Chondrocyte (in vitro differentiated cells): ENCODE data around the gene AKAP10. TPM values are rescaled to one million over a fixed set of nuclear protein-coding genes. Genes with fewer than 3 reads are reported as not detected.
"Not testable (repeated sequence)": the region's sequence is repeated elsewhere in the genome, so short reads cannot be mapped to it uniquely, and the experiment has no call there.

ENCODE experiments used
- DNase-seq: peaks from one replicate; pipeline ENCODE4 v3.0.0; 2021; ENCODE audit warnings: mixed read lengths, low spot score
- H3K27ac Mint-ChIP-seq: one replicate; pipeline ENCODE4 v1.8.0; 2021; ENCODE audit warnings: mild to moderate bottlenecking, moderate library complexity, mixed read lengths; ENCODE audit not compliant: unreplicated experiment
- H3K27me3 Mint-ChIP-seq: 2 replicates; pipeline ENCODE4 v1.8.0; 2021; ENCODE audit warnings: low read depth, mixed read lengths
- H3K36me3 Mint-ChIP-seq: 2 replicates; pipeline ENCODE4 v1.8.0; 2021; ENCODE audit warnings: low read depth, mixed read lengths
- H3K4me1 Mint-ChIP-seq: 2 replicates; pipeline ENCODE4 v1.8.0; 2021; ENCODE audit warnings: low read depth, mild to moderate bottlenecking, mixed read lengths
- H3K4me3 Mint-ChIP-seq: one replicate; pipeline ENCODE4 v1.8.0; 2021; ENCODE audit warnings: mild to moderate bottlenecking, moderate library complexity, mixed read lengths; ENCODE audit not compliant: unreplicated experiment
- H3K9me3 Mint-ChIP-seq: 2 replicates; pipeline ENCODE4 v1.8.0; 2021; ENCODE audit warnings: low read depth, mixed read lengths
- total RNA-seq: library from RNA; stranded (reverse); gene quantifications from 3 replicates; pipeline ENCODE4 v1.2.1, GENCODE V29; 2021
- TF ChIP-seq, protein P1 (sequence below): fragments of 200-600 bp; sonication (generic); IDR thresholded peaks from 2 replicates; pipeline ENCODE4 v1.5.0; 2021; ENCODE audit warnings: antibody characterized with exemption, mild to moderate bottlenecking, moderate library complexity

Gene AKAP10
- total RNA-seq, 1 donor from 2014 or later, result 25.7 TPM

DNA sequence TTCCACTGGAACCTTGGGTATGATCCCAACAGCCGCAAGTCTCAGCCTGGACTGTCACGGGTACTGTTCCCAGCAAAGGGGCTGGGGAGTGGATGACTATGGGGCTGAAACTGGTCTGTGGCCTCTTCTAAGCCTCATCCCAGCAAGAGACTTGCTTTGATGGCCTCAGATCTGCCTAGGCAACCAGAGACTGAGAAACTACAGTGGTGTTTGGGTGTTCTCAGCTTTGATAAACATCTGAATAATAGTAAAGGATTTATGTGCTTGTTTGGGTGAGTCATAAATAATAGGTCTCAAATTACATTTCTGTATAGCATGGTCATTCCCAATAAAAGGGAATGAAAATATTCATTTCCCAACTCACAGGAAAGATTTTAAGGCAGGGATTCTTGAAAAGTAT lies 79.7 kb downstream of the AKAP10 start:
- H3K4me3 Mint-ChIP-seq, result no peak overlapping the region
- H3K9me3 Mint-ChIP-seq, result no peaks in the 10 kb centered on the region
- no peaks in the 10 kb centered on the region for H3K27me3 Mint-ChIP-seq
- H3K36me3 Mint-ChIP-seq, result peaks cover 6% of the 10 kb centered on the region
- no peak overlapping the region for H3K27ac Mint-ChIP-seq
- no peak for DNase-seq
- no peaks in the 10 kb centered on the region for H3K4me1 Mint-ChIP-seq
- TF ChIP-seq, protein P1, sequence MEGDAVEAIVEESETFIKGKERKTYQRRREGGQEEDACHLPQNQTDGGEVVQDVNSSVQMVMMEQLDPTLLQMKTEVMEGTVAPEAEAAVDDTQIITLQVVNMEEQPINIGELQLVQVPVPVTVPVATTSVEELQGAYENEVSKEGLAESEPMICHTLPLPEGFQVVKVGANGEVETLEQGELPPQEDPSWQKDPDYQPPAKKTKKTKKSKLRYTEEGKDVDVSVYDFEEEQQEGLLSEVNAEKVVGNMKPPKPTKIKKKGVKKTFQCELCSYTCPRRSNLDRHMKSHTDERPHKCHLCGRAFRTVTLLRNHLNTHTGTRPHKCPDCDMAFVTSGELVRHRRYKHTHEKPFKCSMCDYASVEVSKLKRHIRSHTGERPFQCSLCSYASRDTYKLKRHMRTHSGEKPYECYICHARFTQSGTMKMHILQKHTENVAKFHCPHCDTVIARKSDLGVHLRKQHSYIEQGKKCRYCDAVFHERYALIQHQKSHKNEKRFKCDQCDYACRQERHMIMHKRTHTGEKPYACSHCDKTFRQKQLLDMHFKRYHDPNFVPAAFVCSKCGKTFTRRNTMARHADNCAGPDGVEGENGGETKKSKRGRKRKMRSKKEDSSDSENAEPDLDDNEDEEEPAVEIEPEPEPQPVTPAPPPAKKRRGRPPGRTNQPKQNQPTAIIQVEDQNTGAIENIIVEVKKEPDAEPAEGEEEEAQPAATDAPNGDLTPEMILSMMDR, result no peak

DNA sequence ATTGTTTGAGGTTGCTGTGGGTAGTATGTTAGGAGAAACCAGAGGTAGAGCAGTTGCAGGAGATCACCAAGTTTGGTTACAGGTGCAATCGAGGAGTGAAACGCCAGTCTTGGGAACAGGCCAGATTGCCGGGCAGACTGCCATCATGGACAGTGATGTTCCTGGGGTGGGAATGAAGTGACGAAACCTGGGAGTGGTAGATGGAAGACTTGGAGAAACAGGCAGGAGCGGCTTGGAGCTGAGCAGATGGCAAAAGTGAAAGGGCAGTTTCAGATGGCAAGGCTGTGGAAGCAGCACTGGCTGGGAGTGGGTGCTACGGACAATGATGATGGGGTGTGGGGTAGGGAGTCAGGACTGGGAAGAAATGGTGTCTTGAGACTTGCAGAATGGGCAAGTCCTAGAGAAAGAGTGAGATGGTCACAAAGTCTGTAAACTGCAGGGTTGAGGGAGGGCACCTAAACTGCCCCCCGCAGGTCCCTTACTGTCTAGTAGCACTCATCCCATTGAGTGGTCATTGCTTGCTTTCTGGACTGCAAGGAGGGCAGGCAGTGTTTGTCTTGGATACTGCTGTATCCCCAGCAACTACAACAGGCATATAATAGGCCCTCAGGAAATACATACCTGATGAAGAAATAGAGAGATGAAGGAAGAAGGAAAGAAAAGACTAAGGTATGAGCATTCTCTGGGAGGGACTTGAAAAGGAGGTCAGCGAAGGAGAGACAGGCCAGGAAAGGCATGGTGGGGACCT lies 80.4 kb downstream of the AKAP10 start:
- Mint-ChIP-seq H3K4me1 (no peaks in the 10 kb centered on the region), H3K9me3 (no peaks in the 10 kb centered on the region), H3K27ac (no peak overlapping the region), H3K36me3 (peaks cover 6% of the 10 kb centered on the region), H3K27me3 (no peaks in the 10 kb centered on the region), H3K4me3 (no peak overlapping the region)
- TF ChIP-seq, protein P1, result no peak
- no peak for DNase-seq

DNA sequence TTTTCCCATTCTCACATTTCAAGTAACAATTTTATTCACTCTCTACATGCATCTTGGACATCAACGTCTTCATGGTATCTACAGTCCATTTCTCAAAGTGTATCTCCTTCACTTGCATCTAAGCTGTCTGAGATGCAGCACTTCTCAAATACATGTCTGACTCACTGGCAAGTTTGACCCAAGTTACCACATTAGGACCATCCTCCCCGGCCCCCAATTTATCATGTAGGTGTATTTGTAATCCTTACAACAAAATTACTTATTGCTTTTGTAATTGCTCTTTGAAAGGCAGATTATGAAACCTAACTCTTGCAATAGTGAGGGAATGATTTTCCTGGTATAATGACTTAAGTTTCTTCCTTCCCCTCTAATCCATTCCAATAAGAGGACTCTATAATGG lies 80.9 kb downstream of the AKAP10 start:
- no peak for DNase-seq
- H3K4me3 Mint-ChIP-seq, result no peak overlapping the region
- H3K27me3 Mint-ChIP-seq, result no peaks in the 10 kb centered on the region
- TF ChIP-seq, protein P1, result no peak
- no peaks in the 10 kb centered on the region for H3K4me1 Mint-ChIP-seq
- no peak overlapping the region for H3K27ac Mint-ChIP-seq
- H3K9me3 Mint-ChIP-seq, result no peaks in the 10 kb centered on the region
- peaks cover 6% of the 10 kb centered on the region for H3K36me3 Mint-ChIP-seq

DNA sequence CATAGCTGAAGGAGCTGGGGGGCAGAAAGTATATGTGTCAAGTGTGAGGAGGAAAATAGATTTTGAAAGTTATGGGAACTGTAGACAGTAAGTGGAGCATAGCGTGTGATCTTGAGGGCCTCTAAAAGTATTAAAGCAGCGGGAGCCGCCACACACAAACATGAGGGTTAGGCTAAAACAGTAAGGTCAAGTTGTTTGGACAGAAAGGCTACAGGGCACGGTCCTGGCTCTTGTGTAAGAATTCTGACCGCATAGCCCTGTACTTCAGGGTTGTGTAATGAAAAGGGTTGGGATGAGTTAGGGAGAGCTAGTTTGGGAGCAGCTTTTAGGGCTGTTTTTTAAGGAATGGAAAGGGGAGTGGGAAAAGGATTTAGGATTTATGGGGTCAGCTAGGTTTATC lies 87.1 kb downstream of the AKAP10 start:
- H3K4me3 Mint-ChIP-seq, H3K4me1 Mint-ChIP-seq, H3K27me3 Mint-ChIP-seq, H3K27ac Mint-ChIP-seq, H3K36me3 Mint-ChIP-seq, DNase-seq, H3K9me3 Mint-ChIP-seq: not testable (repeated sequence)

DNA sequence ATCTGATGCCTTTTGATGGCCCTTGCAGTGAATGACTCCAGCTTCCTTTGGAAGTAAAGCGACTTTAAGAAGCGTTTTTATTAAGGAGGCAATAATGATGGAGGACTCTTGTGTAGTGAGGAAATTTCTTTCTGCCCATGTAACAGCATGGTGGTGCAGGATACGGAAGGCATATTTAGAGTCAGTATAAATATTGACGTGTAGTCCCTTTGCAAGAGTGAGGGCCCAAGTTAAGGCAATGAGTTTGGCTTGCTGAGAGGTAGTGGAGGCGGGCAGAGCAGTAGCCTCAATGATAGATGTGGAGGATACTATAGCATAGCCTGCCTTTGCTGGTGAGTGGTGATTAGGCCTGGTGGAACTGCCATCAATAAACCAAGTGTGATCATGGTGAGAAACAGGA lies 87.6 kb downstream of the AKAP10 start:
- H3K27ac Mint-ChIP-seq, H3K9me3 Mint-ChIP-seq, H3K27me3 Mint-ChIP-seq, H3K4me1 Mint-ChIP-seq, H3K36me3 Mint-ChIP-seq, H3K4me3 Mint-ChIP-seq, DNase-seq: not testable (repeated sequence)

DNA sequence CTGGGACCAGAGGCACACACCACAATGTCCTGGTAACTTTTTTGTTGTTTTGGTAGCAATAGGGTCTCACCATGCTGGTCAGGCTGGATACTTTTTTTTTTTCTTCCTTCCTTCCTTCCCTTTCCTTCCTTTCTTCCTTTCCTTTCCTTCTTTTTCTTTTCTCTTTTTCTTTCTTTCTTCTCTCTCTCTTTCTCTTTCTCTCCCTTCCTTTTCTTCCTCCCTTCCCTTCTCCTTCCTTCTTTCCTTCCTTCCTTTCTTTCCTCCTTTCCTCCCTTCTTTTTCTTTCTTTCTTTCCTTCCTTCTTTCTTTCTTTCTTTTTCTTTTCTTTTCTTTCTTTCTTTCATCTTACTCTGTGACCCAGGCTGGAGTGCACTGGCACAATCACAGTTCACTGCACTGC lies 91.5 kb downstream of the AKAP10 start:
- TF ChIP-seq, protein P1, result no peak
- Mint-ChIP-seq H3K4me1 (no peaks in the 10 kb centered on the region), H3K27me3 (no peaks in the 10 kb centered on the region), H3K36me3 (no peaks in the 10 kb centered on the region), H3K9me3 (no peaks in the 10 kb centered on the region), H3K4me3 (no peak overlapping the region), H3K27ac (no peak overlapping the region)
- DNase-seq, result no peak
